Activated naive CD4-positive, alpha-beta T cell treated with anti-CD3 and anti-CD28 coated beads, Interleukin-2, amount 10 ng/mL, durations not matched to agents 7 days and 5 days (primary cell): ENCODE results near the gene IGFLR1.

ENCODE experiments used
- CTCF ChIA-PET: fragments of 350-600 bp; sonication (Branson Sonifier 250); formaldehyde crosslinking; loops from one replicate; lab custom pipeline; 2021; ENCODE audit warnings: antibody characterized with exemption; lab: Charles Lee
- DNase-seq: peaks from one replicate; pipeline ENCODE4 v3.0.0-alpha.2; 2020
- H3K27ac Mint-ChIP-seq: one replicate; pipeline ENCODE4 v1.8.0; 2021; ENCODE audit warnings: mild to moderate bottlenecking, moderate library complexity, mixed read lengths
- H3K27me3 Mint-ChIP-seq: one replicate; pipeline ENCODE4 v1.8.0; 2021; ENCODE audit warnings: mild to moderate bottlenecking, mixed read lengths
- H3K36me3 Mint-ChIP-seq: one replicate; pipeline ENCODE4 v1.8.0; 2021; ENCODE audit warnings: mixed read lengths
- H3K4me1 Mint-ChIP-seq: one replicate; pipeline ENCODE4 v1.8.0; 2021; ENCODE audit warnings: mixed read lengths
- H3K4me3 Mint-ChIP-seq: one replicate; pipeline ENCODE4 v1.8.0; 2021; ENCODE audit warnings: mild to moderate bottlenecking, moderate library complexity, mixed read lengths
- H3K9me3 Mint-ChIP-seq: one replicate; pipeline ENCODE4 v1.8.0; 2021; ENCODE audit warnings: mixed read lengths

Gene IGFLR1

DNA sequence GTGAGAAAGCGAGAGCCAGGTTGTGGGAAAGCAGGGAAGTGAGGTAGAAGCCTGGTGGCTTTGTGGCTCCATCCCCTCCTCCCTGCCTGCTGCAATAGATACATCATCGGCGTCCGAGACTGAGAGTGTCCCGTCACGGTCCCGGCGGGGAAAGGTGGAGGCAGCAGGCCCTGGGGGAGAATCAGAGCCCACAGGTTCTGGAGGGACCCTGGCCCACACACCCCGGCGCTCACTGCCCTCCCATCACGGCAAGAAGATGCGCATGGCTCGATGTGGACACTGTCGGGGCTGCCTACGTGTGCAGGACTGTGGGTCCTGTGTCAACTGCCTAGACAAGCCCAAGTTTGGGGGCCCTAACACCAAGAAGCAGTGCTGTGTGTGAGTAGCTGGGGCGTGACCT lies 19.4 kb downstream of the IGFLR1 start:
- DNase-seq, result no peak
- Mint-ChIP-seq H3K9me3 (no peaks in the 10 kb centered on the region), H3K4me3 (no peak overlapping the region), H3K36me3 (peaks cover 50% of the 10 kb centered on the region), H3K4me1 (peaks cover 19% of the 10 kb centered on the region), H3K27me3 (no peaks in the 10 kb centered on the region), H3K27ac (no peak overlapping the region)
- CTCF ChIA-PET, result no interaction called here

DNA sequence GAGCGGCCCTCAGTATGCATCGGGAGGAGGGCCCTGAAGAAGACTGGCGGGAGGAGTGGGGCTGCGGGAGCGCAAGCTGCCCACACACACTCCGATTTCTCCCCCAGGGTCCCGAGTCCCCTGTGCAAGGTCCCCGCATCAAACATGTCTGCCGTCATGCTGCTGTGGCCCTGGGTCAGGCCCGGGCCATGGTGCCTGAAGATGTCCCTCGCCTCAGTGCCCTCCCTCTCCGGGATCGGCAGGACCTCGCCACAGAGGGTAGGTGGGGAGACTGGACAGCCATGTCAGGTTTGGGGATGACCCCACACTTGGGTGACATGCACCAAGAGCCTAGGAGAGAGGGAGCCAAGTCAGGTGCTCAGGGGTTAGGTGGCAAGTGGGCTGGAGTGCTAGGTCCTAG lies 19.8 kb downstream of the IGFLR1 start:
- no peaks in the 10 kb centered on the region for H3K27me3 Mint-ChIP-seq
- H3K9me3 Mint-ChIP-seq, result no peaks in the 10 kb centered on the region
- no peak overlapping the region for H3K4me3 Mint-ChIP-seq
- no peak overlapping the region for H3K27ac Mint-ChIP-seq
- CTCF ChIA-PET, result no interaction called here
- H3K36me3 Mint-ChIP-seq, result peaks cover 50% of the 10 kb centered on the region
- no peak for DNase-seq
- H3K4me1 Mint-ChIP-seq, result peaks cover 19% of the 10 kb centered on the region

DNA sequence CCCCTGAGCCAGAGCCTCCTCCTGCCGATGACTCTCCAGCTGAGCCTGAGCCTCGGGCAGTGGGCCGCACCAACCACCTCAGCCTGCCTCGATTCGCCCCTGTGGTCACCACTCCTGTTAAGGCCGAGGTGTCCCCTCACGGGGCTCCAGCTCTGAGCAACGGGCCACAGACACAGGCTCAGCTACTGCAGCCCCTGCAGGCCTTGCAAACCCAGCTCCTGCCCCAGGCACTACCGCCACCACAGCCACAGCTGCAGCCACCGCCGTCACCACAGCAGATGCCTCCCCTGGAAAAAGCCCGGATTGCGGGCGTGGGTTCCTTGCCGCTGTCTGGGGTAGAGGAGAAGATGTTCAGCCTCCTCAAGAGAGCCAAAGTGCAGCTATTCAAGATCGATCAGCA lies 20.9 kb downstream of the IGFLR1 start:
- H3K4me3 Mint-ChIP-seq, result no peak overlapping the region
- CTCF ChIA-PET, result no interaction called here
- H3K27ac Mint-ChIP-seq, result no peak overlapping the region
- peaks cover 23% of the 10 kb centered on the region for H3K4me1 Mint-ChIP-seq
- no peak for DNase-seq
- H3K36me3 Mint-ChIP-seq, result peaks cover 47% of the 10 kb centered on the region
- no peaks in the 10 kb centered on the region for H3K9me3 Mint-ChIP-seq
- H3K27me3 Mint-ChIP-seq, result no peaks in the 10 kb centered on the region

DNA sequence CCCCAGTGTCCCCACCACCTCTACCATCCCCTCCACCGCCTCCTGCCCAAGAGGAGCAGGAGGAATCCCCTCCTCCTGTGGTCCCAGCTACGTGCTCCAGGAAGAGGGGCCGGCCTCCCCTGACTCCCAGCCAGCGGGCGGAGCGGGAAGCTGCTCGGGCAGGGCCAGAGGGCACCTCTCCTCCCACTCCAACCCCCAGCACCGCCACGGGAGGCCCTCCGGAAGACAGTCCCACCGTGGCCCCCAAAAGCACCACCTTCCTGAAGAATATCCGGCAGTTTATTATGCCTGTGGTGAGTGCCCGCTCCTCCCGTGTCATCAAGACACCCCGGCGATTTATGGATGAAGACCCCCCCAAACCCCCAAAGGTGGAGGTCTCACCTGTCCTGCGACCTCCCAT lies 21.6 kb downstream of the IGFLR1 start:
- Mint-ChIP-seq H3K4me3 (no peak overlapping the region), H3K27me3 (no peaks in the 10 kb centered on the region), H3K36me3 (peaks cover 40% of the 10 kb centered on the region), H3K27ac (no peak overlapping the region), H3K9me3 (no peaks in the 10 kb centered on the region), H3K4me1 (peaks cover 30% of the 10 kb centered on the region)
- CTCF ChIA-PET, result no interaction called here
- DNase-seq, result no peak

DNA sequence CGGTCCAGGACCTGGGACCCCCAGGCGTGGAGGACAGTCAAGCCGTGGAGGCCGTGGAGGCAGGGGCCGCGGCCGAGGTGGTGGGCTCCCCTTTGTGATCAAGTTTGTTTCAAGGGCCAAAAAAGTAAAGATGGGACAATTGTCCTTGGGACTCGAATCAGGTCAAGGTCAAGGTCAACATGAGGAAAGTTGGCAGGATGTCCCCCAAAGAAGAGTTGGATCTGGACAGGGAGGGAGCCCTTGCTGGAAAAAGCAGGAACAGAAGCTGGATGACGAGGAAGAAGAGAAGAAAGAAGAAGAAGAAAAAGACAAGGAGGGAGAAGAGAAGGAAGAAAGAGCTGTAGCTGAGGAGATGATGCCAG lies 22.1 kb downstream of the IGFLR1 start:
- no peak for DNase-seq
- CTCF ChIA-PET, result no interaction called here

DNA sequence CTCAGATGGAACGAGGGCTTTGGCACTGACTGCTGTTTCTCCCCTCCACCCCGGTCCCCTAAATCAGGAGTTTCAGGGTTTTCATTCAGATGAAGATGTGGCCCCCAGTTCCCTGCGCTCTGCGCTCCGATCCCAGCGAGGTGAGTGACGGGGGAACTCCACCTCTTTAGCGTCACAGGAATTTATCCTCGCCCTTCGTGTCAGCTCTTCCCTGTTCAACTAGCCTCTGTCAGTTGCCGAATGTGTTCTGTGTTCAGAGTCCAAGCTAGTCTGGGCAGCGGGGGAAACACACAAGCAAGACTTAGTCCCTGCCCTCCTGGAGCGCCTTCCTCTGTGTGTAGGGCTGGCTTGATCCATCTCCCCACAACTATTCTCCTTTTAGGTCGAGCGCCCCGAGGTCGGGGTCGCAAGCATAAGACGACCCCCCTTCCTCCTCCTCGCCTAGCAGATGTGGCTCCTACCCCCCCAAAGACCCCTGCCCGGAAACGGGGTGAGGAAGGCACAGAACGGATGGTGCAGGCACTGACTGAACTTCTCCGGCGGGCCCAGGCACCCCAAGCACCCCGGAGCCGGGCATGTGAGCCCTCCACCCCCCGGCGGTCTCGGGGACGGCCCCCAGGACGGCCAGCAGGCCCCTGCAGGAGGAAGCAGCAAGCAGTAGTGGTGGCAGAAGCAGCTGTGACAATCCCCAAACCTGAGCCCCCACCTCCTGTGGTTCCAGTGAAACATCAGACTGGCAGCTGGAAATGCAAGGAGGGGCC lies 22.7 kb downstream of the IGFLR1 start:
- H3K27me3 Mint-ChIP-seq, result no peaks in the 10 kb centered on the region
- H3K4me3 Mint-ChIP-seq, result peak overlapping the region; percentile 96
- no peaks in the 10 kb centered on the region for H3K9me3 Mint-ChIP-seq
- no peak for DNase-seq
- H3K27ac Mint-ChIP-seq, result peak overlapping the region; percentile 94
- peaks cover 32% of the 10 kb centered on the region for H3K36me3 Mint-ChIP-seq
- peaks cover 39% of the 10 kb centered on the region for H3K4me1 Mint-ChIP-seq
- CTCF ChIA-PET, result interaction anchor here (1.0 to 2.1 kb wide), 5 partner anchors 18 to 100 kb away, joined by 3 to 10 read pairs (median 7); partner anchors contain the start of genes PSENEN and U2AF1L4

More for the DNA sequence above, 22.1 kb downstream of the IGFLR1 start:
- no peaks in the 10 kb centered on the region for H3K9me3 Mint-ChIP-seq
- peak overlapping the region; percentile 69 for H3K27ac Mint-ChIP-seq
- H3K4me1 Mint-ChIP-seq, result peaks cover 34% of the 10 kb centered on the region
- H3K27me3 Mint-ChIP-seq, result no peaks in the 10 kb centered on the region
- H3K36me3 Mint-ChIP-seq, result peaks cover 35% of the 10 kb centered on the region
- H3K4me3 Mint-ChIP-seq, result peak overlapping the region; percentile 40

DNA sequence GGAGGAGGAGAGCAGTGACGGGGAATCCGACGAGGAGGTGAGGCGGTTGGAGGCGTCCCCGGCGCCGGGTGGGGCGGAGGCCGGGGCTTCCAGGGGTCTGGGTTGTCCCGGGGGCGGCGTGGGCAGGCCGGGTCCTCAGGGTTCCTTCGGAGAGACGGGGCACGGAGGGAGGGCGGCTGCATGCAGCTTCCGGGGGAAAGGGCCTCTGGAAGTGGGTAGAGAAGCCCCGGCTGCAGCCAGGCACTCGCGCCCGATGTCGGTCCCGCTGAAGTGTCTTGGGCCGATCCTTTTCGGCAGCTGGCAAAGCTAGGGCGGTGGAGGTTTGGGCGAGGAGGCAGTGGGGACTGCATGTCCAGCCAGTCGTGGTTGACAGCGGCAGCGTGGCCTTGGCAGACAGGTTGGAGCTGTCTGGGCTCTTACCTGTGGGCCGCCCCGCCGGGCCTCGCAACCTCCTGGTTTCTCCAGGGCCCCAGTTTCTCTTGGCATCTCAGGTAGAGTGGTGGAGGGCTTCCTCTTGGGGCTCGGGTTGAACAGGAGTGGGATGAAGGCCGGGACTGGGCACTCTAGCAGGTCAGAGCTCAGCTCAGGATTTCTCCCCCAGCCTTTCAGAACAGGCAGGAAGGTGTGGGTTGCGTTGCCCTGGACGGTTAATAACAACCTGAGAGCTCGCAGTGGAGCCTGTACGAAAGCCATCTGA lies 23.8 kb downstream of the IGFLR1 start:
- peaks cover 34% of the 10 kb centered on the region for H3K36me3 Mint-ChIP-seq
- H3K9me3 Mint-ChIP-seq, result no peaks in the 10 kb centered on the region
- H3K4me1 Mint-ChIP-seq, result peaks cover 50% of the 10 kb centered on the region
- CTCF ChIA-PET, result interaction anchor here (1.0 to 2.1 kb wide), 6 partner anchors 19 to 101 kb away, joined by 3 to 10 read pairs (median 6); partner anchors contain the start of genes PSENEN and U2AF1L4
- peak; percentile 70 for DNase-seq
- no peaks in the 10 kb centered on the region for H3K27me3 Mint-ChIP-seq
- H3K27ac Mint-ChIP-seq, result peak overlapping the region; percentile 94
- H3K4me3 Mint-ChIP-seq, result peak overlapping the region; percentile 96

DNA sequence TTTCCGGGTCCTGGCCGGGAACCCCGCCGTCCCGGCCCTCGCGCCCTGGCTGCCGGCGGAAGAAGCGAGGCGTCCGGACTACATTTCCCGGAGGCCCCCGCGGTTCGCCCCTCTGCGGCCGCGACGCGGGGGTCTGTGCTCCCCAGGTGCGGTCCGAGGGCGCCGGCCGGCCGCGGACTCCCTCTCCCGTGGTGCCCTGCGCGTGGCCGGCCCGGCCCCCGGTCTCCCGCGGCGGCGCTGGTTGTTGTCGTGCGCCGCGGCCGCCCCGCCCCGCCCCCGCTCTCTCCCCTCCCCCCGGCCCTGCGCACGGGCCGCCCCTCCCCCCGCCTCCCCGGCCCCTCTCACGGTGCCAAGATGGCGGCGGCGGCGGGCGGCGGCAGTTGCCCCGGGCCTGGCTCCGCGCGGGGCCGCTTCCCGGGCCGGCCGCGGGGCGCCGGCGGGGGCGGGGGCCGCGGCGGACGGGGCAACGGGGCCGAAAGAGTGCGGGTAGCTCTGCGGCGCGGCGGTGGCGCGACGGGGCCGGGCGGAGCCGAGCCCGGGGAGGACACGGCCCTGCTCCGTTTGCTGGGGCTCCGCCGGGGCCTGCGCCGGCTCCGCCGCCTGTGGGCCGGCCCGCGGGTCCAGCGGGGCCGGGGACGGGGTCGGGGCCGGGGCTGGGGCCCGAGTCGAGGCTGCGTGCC lies 24.4 kb downstream of the IGFLR1 start, which contains the start of gene KMT2B:
TSS of gene KMT2B (plus strand) at position 339 of the 680 bp plus-strand sequence. CDS start at position 355, 16 bp downstream.
- no peak for DNase-seq
- peak within 1 kb of the TSS; percentile 96 for H3K27ac Mint-ChIP-seq
- peaks cover 30% of the 10 kb centered on the region for H3K36me3 Mint-ChIP-seq
- peak within 1 kb of the TSS; percentile 96 for H3K4me3 Mint-ChIP-seq
- H3K9me3 Mint-ChIP-seq, result no peaks in the 10 kb centered on the region
- no peaks in the 10 kb centered on the region for H3K27me3 Mint-ChIP-seq
- peaks cover 57% of the 10 kb centered on the region for H3K4me1 Mint-ChIP-seq
- CTCF ChIA-PET, result interaction anchor here (1.2 to 2.1 kb wide), 5 partner anchors 21 to 102 kb away, joined by 3 to 10 read pairs (median 5); partner anchors contain the start of genes PSENEN and U2AF1L4

DNA sequence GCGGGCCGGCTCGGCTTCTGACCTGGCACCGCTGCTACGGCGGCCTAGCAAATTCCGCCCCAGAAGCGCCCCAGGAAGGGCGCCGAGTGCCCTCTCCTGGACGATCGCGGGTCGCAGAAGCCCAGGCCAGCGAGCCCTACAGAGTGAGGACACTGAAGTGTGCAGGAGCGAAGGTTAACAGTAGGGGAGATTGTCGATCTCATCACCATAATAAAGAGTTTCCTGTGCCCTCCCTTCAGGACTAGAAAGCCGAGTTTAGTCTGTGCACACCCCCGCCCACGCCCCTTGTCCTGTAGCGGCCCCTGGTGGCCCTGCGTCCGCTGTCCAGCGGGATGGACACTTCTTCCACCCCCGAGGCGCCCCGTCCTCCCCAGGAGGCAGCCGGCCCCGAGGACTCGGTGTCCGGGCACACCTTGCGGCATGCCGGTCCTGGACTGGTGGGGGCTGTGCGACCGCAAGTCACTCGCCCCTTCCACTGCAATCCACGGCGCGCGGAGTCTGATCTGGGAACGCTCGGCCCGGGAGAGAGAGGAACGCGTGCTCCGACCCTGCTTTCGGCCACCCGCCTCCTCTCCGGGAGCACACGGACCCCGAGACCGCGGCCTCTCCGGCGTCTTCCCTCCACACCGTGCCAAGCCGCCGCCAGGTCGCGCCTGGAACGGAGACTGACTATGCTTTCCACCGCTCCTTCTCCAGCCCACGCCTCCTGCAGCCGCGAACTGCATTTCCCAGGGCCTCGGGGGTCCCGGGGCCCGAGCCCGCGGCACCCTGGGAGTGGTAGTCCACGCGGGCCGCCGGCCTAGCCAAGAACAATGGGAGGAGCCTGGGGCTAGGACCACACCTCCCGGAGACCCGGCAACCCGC lies 25.2 kb downstream of the IGFLR1 start:
- Mint-ChIP-seq H3K27me3 (no peaks in the 10 kb centered on the region), H3K4me1 (peaks cover 63% of the 10 kb centered on the region), H3K4me3 (peak overlapping the region; percentile 85), H3K27ac (peak overlapping the region; percentile 96), H3K9me3 (no peaks in the 10 kb centered on the region), H3K36me3 (peaks cover 22% of the 10 kb centered on the region)
- CTCF ChIA-PET, result interaction anchor here (1.8 to 6.7 kb wide), 2 partner anchors 19 to 23 kb away, joined by 10 to 236 read pairs; no protein-coding TSS in a partner anchor
- peak; percentile 98 for DNase-seq

DNA sequence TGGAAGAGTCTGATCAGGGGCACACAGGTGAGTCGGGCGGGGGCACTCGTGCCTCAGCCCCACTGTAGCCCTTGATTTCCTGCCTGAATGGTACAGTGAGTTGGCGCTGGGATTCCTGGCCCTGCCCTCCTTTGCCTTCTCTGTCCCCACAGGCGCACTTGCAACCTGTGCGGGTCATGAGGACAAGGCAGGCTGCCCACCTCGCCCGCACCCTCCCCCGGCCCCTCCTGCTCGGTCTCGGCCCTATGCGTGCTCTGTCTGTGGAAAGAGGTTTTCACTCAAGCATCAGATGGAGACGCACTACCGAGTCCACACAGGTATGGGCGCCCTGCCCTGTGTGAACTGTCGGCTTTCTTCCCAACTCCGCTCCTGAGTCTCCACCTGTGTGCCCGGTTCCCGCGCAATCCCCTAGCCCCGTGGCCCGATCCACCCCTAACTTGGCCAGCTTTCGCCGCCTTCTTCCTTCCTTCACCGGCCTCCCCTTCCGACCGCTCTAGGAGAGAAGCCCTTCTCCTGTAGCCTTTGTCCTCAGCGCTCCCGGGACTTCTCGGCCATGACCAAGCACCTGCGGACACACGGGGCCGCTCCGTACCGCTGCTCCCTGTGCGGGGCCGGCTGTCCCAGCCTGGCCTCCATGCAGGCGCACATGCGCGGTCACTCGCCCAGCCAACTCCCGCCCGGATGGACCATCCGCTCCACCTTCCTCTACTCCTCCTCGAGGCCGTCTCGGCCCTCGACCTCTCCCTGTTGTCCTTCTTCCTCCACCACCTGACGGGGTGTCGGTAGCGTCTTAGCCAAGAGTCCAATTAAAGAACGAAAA lies 26.1 kb downstream of the IGFLR1 start:
- CTCF ChIA-PET, result interaction anchor here (0.8 to 6.7 kb wide), 3 partner anchors 18 to 215 kb away, joined by 3 to 236 read pairs (median 3); no protein-coding TSS in a partner anchor
- Mint-ChIP-seq H3K27ac (peak overlapping the region; percentile 96), H3K4me3 (peak overlapping the region; percentile 85), H3K9me3 (no peaks in the 10 kb centered on the region), H3K36me3 (peaks cover 17% of the 10 kb centered on the region), H3K27me3 (no peaks in the 10 kb centered on the region), H3K4me1 (peaks cover 66% of the 10 kb centered on the region)
- DNase-seq, result peak; percentile 46

DNA sequence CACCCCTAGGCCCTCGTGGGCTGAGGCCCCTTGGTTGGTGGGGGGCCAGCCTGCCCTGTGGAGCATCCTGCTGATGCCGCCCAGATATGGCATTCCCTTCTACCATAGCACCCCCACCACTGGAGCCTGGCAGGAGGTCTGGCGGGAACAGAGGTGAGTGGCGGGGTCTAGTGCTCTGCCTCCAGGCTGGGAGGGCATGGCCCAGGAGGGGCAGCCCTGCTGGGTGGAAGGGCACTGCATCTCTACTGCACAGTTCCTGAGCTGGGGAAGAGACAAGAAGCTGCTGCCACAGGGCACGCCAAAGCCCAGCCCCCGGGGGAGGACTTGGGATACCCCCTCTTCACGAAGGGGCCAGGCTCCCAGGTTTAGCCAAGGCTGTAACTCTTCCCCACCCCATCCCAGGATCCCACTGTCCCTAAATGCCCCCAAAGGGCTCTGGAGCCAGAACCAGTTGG lies 26.9 kb downstream of the IGFLR1 start:
- DNase-seq, result no peak
- Mint-ChIP-seq H3K36me3 (peaks cover 17% of the 10 kb centered on the region), H3K4me1 (peaks cover 74% of the 10 kb centered on the region), H3K9me3 (no peaks in the 10 kb centered on the region), H3K27me3 (no peaks in the 10 kb centered on the region), H3K4me3 (peak overlapping the region; percentile 85), H3K27ac (peak overlapping the region; percentile 96)
- CTCF ChIA-PET, result interaction anchor here (0.8 to 6.7 kb wide), 3 partner anchors 18 to 216 kb away, joined by 3 to 236 read pairs (median 3); no protein-coding TSS in a partner anchor

DNA sequence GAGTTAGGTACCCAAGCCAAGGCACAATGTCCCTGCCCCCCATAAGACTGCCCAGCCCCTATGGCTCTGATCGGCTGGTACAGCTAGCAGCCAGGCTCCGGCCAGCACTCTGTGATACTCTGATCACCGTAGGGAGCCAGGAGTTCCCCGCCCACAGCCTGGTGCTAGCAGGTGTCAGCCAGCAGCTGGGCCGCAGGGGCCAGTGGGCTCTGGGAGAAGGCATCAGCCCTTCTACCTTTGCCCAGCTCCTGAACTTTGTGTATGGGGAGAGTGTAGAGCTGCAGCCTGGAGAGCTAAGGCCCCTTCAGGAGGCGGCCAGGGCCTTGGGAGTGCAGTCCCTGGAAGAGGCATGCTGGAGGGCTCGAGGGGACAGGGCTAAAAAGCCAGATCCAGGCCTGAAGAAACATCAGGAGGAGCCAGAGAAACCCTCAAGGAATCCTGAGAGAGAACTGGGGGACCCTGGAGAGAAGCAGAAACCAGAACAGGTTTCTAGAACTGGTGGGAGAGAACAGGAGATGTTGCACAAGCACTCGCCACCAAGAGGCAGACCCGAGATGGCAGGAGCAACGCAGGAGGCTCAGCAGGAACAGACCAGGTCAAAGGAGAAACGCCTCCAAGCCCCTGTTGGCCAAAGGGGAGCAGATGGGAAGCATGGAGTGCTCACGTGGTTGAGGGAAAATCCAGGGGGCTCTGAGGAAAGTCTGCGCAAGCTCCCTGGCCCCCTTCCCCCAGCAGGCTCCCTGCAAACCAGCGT lies 27.5 kb downstream of the IGFLR1 start:
- peaks cover 75% of the 10 kb centered on the region for H3K4me1 Mint-ChIP-seq
- H3K36me3 Mint-ChIP-seq, result peaks cover 14% of the 10 kb centered on the region
- no peaks in the 10 kb centered on the region for H3K27me3 Mint-ChIP-seq
- H3K9me3 Mint-ChIP-seq, result no peaks in the 10 kb centered on the region
- peak; percentile 52 for DNase-seq
- peak overlapping the region; percentile 97 for H3K27ac Mint-ChIP-seq
- CTCF ChIA-PET, result interaction anchor here (0.6 to 6.7 kb wide), 3 partner anchors 17 to 166 kb away, joined by 3 to 236 read pairs (median 3); no protein-coding TSS in a partner anchor
- H3K4me3 Mint-ChIP-seq, result peak overlapping the region; percentile 83
